Measurements from ENCODE around the gene SCP2.

GRCh38 chr1:52952112-52952511 lies 25.0 kb downstream of the SCP2 start:
- no peak for TF ChIP-seq FOXM1 (IDR thresholded peaks at IDR 0.05; ENCODE audit: borderline replicate concordance)
- TF ChIP-seq FOXK2 (IDR thresholded peaks at IDR 0.05), result no peak
- no peak for TF ChIP-seq BHLHE40 (IDR thresholded peaks at IDR 0.05; ENCODE audit: borderline replicate concordance)
- no peak for TF ChIP-seq NFRKB (IDR thresholded peaks at IDR 0.05)
- TF ChIP-seq FOXA1 (IDR thresholded peaks at IDR 0.05), result no peak
- TF ChIP-seq SP1 (IDR thresholded peaks at IDR 0.05), result no peak
- TF ChIP-seq ZNF384 (IDR thresholded peaks at IDR 0.05), result no peak
- no peak for TF ChIP-seq LEF1 (IDR thresholded peaks at IDR 0.05; ENCODE audit: borderline replicate concordance)
- TF ChIP-seq PKNOX1 (IDR thresholded peaks at IDR 0.05), result no peak

All from HEK293T (cell line).